Uterus (tissue), 2 donors: ENCODE measurements around the gene TTC31.

Source experiments
- POLR2A ChIP-seq, 2 donors: fragments of 450-650 bp; IDR thresholded peaks; one replicate each; pipeline ENCODE4 v1.6.1; 2016; ENCODE audit warnings: antibody characterized with exemption in 2 of 2, mild to moderate bottlenecking in 1 of 2, moderate library complexity in 1 of 2
- TF ChIP-seq, protein P1 (sequence below), 4 experiments: fragments of 200-600 bp in 2 of 4; fragments of 450-650 bp in 2 of 4; sonication (generic) in 2 of 4; IDR thresholded peaks; one replicate each; pipeline ENCODE4 v1.5.1; 2016 to 2019; ENCODE audit warnings: antibody characterized with exemption in 4 of 4, mild to moderate bottlenecking in 2 of 4, moderate library complexity in 1 of 4

- no peak for TF ChIP-seq POLR2A (IDR thresholded peaks at IDR 0.05)
- TF ChIP-seq, protein P1, sequence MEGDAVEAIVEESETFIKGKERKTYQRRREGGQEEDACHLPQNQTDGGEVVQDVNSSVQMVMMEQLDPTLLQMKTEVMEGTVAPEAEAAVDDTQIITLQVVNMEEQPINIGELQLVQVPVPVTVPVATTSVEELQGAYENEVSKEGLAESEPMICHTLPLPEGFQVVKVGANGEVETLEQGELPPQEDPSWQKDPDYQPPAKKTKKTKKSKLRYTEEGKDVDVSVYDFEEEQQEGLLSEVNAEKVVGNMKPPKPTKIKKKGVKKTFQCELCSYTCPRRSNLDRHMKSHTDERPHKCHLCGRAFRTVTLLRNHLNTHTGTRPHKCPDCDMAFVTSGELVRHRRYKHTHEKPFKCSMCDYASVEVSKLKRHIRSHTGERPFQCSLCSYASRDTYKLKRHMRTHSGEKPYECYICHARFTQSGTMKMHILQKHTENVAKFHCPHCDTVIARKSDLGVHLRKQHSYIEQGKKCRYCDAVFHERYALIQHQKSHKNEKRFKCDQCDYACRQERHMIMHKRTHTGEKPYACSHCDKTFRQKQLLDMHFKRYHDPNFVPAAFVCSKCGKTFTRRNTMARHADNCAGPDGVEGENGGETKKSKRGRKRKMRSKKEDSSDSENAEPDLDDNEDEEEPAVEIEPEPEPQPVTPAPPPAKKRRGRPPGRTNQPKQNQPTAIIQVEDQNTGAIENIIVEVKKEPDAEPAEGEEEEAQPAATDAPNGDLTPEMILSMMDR (IDR thresholded peaks at IDR 0.05), result no peak
Measured at GRCh38 chr2:74472945-74473258, 10.0 kb upstream of the TTC31 start.
